Astrocyte of the cerebellum (primary cell): ENCODE data around the gene TRIM31.
A peak's percentile ranks its signal among the peaks of the same experiment; 100 is the strongest.

Source experiments
- DNase-seq: peaks from one replicate; pipeline ENCODE4 v3.0.0-alpha.2; 2011; ENCODE audit warnings: low read depth
- H3K4me3 ChIP-seq: 2 replicates; pipeline ENCODE4 v1.5.1; 2011; ENCODE audit warnings: mild to moderate bottlenecking, low read depth, low read length, moderate library complexity
- in situ Hi-C: cut with HindIII; loops from 2 replicates; pipeline ENCODE4 v1.10.0; 2017; ENCODE audit warnings: low sequenced_read_pairs
- TF ChIP-seq, protein P1 (sequence below): IDR thresholded peaks from 2 replicates; pipeline ENCODE4 v1.5.1; 2012; ENCODE audit warnings: low read length, low read depth, moderate library complexity, mild to moderate bottlenecking; ENCODE audit errors: missing control alignments

Gene TRIM31

GRCh38 chr6:30071081-30071818 is 41.6 kb downstream of the TRIM31 start:
- TF ChIP-seq, protein P1, sequence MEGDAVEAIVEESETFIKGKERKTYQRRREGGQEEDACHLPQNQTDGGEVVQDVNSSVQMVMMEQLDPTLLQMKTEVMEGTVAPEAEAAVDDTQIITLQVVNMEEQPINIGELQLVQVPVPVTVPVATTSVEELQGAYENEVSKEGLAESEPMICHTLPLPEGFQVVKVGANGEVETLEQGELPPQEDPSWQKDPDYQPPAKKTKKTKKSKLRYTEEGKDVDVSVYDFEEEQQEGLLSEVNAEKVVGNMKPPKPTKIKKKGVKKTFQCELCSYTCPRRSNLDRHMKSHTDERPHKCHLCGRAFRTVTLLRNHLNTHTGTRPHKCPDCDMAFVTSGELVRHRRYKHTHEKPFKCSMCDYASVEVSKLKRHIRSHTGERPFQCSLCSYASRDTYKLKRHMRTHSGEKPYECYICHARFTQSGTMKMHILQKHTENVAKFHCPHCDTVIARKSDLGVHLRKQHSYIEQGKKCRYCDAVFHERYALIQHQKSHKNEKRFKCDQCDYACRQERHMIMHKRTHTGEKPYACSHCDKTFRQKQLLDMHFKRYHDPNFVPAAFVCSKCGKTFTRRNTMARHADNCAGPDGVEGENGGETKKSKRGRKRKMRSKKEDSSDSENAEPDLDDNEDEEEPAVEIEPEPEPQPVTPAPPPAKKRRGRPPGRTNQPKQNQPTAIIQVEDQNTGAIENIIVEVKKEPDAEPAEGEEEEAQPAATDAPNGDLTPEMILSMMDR: no peak
- no peak for DNase-seq

DNA sequence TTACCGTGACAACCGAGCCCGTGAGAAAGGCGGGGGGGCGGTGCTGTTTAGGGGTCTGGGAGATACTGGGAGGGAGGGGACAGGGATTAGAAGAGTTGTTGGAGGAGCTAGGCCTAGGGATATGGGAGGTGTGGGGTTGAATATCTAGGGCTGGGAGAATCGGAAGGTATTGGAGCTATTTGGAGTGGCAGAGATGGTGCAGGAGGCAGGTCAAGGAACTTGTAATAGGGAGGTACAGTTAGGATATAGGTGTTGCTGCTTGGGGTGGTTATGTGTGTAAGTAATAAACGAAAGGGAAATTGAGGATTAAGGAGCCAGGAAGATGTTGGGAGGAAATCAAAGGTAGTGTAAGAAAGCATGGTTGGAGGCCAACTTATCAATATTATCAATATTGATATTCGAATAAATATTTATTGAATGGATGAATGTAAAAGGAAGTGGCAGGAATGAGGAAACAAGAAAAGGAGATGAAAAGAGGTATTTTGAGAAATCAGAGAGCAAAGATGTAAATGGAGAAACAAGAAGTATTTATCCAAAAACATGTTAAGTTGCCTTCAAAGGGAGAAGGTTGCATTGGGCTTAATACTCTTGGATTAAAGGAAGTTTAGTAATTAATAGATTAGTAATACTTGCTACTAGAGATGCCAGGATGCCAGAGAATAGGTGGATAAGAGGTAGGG is 45.3 kb downstream of the TRIM31 start:
- in situ Hi-C loops: loop anchor here (25.0 kb wide), 1 partner anchor 1305 kb away; no protein-coding TSS in a partner anchor
- TF ChIP-seq, protein P1: no peak
- DNase-seq: no peak
- peak overlapping the region; percentile 82 for H3K4me3 ChIP-seq

More at GRCh38 chr6:30071081-30071818, 41.6 kb downstream of the TRIM31 start:
- in situ Hi-C loops: loop anchor here (25.0 kb wide), 1 partner anchor 1309 kb away; no protein-coding TSS in a partner anchor
- peak overlapping the region; percentile 17 for H3K4me3 ChIP-seq

GRCh38 chr6:30066577-30067459 is 46.1 kb downstream of the TRIM31 start, which contains the start of gene PPP1R11:
TSS of gene PPP1R11 (plus strand) at chr6:30067198. CDS start at chr6:30067411, 213 bp downstream.
- DNase-seq: peak; percentile 97
- in situ Hi-C loops: loop anchor here (25.0 kb wide), 1 partner anchor 1305 kb away; no protein-coding TSS in a partner anchor

DNA sequence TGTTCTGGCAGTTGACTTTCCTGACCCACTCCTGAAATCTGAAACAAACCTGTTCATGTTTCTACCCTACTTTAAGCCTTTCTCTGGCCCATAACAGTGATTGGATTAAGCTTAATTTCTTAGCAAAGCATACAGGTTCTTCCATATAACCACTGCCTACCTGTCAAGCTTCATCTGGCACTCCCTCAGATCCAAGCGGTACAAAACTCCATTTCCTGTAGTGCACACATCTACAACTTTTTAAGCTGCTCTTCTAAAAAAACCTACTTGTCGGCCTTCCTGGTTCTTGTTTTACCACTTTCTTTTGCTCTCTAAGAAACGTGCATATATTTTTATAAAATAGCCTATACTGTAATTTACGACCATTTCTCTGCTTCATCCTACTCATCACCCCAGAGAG is 46.8 kb downstream of the TRIM31 start:
- no peak for DNase-seq
- in situ Hi-C loops: loop anchor here (25.0 kb wide), 1 partner anchor 1304 kb away; no protein-coding TSS in a partner anchor
- H3K4me3 ChIP-seq: peak overlapping the region; percentile 82
- TF ChIP-seq, protein P1: no peak

More at GRCh38 chr6:30066577-30067459, 46.1 kb downstream of the TRIM31 start, which contains the start of gene PPP1R11:
- H3K4me3 ChIP-seq: peak within 1 kb of the TSS; percentile 82
- TF ChIP-seq, protein P1: no peak

DNA sequence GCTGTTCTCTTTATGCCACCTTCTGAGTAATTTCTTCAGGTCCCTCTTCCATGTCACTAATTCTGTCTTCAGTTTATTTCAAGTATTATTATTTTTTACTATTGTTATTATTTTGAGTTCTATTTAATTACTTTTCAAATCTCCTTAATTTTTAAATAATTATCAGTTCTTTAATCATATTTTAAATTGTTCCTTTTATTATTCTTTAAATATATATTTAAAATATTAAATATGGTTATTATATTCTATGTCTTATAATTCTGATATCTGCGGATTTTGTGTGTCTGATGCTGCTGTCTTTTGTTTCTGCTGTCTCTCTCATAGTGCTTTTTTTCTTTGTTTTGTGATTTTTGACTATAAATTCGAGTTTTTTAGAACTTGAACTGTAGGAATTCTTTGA is 49.6 kb downstream of the TRIM31 start:
- in situ Hi-C loops: loop anchor here (25.0 kb wide), 1 partner anchor 1301 kb away; no protein-coding TSS in a partner anchor
- TF ChIP-seq, protein P1: no peak
- H3K4me3 ChIP-seq: no peak overlapping the region
- DNase-seq: no peak
